Germinal center (tissue), 1 donor: Measurements from ENCODE around the gene TMEM165.
"Not testable (repeated sequence)": the region's sequence is repeated elsewhere in the genome, so short reads cannot be mapped to it uniquely, and the experiment has no call there.

Experiments
- DNase-seq: peaks from one replicate; pipeline ENCODE4 v3.0.0; 2012; ENCODE audit warnings: mixed read lengths, low spot score

The TMEM165 gene, protein sequence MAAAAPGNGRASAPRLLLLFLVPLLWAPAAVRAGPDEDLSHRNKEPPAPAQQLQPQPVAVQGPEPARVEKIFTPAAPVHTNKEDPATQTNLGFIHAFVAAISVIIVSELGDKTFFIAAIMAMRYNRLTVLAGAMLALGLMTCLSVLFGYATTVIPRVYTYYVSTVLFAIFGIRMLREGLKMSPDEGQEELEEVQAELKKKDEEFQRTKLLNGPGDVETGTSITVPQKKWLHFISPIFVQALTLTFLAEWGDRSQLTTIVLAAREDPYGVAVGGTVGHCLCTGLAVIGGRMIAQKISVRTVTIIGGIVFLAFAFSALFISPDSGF

DNA sequence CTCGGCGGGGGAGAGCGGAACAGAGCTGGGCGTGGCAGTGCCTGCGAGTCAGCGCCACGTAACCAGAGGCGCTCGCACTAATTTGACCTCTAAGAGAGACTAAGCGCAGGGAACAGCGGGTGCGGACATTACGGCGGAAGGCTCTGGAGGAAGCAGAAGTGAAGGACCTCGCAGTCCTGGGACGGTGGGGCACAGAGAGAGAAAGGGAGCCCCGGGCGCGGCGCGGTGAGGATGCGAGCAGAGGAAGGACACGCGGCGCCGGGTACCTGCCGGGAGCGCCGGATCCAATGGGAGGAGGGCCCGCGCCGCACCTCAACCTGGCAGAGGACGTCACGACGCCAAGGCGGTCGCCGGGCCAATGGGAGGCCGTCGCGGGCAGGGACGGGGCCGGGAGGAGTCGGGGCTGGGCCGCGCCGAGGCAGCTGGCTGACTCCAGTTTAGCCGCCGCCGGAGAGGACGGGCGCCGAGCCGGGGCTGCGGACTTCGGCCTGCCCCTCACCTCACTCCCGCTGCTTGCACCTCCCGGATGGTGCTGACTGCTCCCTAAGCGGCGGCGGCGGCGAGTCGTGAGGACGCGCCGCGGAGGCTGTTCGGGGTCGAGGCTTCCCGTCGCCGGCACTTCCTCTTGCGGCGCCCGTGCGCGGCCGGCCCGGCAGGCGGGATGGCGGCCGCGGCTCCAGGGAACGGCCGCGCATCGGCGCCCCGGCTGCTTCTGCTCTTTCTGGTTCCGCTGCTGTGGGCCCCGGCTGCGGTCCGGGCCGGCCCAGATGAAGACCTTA lies at the start of gene TMEM165:
Gene TMEM165 (plus strand): TSS at position 429 of the 779 bp plus-strand sequence. CDS start 233 bp downstream, at position 662.
- peak; percentile 93 for DNase-seq

DNA sequence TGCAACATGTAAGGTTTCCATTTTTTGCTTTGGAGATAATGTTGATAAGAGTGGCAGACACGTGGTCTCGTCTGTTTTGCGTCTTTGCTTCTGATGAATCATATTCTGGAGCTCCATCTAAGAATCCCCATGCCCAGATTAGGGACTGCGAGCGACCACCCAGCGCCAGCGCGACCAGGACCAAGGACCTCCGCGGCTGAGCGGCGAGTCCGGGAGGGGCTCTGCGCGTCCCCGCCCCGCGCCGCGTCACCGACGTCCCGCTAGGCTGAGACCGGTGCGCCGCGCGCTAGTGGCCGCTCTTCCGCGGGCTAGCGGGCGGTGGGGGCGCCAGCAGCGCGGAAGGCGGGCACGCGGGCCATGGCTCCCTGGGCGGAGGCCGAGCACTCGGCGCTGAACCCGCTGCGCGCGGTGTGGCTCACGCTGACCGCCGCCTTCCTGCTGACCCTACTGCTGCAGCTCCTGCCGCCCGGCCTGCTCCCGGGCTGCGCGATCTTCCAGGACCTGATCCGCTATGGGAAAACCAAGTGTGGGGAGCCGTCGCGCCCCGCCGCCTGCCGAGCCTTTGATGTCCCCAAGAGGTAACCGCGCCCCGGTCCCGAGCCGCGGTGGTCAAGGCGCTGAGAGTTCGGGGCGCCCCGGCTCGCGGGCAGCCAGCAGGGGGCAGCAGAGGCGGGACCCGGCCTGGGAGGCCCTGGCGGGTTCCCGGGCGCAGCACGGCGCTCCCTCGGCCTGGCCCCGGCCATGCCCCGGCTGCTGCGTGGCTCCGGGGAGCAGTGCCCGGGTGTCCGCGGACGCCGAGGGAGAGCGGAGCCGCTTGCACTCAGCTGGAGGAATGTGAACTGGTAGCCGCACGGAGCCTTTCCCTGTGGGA lies 49.5 kb upstream of the TMEM165 start, which contains the start of gene SRD5A3:
Gene SRD5A3 (plus strand): TSS at position 263 of the 871 bp plus-strand sequence. CDS start 95 bp downstream, at position 358.
- DNase-seq: peak; percentile 88

DNA sequence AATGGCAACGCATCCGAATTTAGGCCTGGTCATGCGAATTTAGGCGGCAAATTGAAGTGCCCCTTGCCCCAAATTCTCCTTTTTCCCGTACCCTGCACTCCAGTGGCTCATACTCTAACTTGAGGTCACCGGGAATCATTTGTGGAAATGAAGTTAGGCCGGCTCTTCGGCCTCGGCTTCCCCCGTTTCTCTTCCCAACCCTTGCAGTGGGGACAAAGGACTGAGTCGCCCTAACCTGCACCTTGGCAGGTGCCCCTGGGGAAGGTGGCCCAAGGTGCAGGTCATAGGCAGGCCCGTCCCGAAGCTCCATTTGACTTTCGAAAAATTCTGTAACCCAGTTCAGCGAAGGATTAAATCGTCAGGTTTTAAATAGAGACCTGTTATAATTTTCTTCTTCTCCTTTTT lies 48.9 kb upstream of the TMEM165 start:
- DNase-seq: no peak

DNA sequence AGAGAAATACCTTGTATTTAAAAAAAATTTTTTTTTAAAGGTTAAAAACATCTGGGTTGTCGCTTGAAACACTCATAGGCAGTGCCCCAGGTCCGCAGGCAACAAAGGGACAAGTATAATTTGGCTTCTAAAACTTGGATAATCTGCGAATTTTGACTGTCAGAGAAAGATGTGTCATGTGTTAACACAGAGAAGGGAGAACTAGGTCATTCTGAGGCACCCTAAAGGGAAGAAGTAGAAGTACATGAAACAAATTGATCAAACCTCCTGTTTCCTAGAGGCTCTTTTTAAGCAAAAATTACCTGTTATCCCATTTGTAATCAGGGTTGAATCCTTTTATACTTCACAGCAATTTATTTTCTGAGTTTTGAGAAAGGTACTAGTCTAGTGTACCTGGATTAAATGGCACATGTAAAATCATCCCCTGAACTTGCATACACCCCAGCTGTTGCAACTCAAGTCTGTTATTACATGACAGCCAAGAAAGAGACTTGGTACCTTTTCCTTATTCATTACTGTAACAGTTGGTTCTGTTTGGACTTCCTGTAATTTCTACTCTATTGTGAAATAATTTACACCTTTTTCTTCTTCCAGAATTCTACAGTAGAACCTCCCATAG lies 48.0 kb upstream of the TMEM165 start:
- no peak for DNase-seq

DNA sequence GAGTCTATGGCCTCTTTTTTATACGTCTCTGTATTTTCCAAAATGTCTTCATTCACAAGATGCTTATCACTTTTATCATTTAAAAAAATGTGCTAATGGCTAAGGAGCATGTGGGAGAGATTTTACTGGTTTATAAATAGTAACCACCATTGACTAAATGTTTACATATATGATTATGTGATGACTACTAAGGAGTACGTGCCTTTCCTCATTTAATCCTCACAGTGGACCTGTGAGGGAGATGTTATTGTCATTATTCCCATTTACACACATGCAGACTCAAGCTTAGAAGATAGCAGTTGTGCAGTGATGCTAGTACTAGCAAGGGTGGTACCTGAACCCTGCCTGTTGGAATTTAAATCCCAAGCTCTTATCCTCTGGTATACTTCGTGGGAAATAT lies 47.3 kb upstream of the TMEM165 start:
- DNase-seq: no peak

DNA sequence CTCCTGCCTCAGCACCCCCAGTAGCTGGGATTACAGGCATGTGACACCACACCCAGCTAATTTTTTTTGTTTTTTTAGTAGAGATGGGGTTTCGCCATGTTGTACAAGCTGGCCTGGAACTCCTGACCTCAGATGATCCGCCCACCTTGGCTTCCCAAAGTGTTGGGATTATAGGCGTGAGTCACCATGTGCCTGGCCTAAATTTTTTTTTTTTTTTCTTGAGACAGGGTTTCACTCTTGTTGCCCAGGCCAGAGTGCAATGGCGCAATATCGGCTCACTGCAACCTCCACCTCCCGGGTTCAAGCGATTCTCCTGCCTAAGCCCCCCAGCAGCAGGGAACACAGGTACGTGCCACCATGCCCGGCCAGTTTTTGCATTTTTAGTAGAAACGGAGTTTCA lies 44.9 kb upstream of the TMEM165 start:
- not testable (repeated sequence) for DNase-seq

DNA sequence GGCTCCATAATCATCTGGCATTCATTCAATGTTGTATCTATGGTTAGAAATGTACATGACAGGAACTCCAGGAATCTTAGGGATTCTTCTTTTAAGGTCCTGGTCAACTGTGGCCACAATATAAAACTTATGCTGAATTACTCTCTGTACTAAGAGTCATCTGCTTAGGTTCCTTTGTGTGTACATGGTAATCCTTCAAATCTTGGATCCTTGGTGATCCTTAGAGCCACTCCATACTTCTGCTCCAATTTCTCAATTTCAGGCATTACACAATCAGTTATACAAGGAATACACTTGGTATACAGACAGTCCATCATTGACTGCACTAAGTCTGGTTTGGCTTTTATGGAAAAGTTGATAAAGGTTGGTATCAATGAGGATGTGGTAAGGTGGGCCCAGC lies 43.9 kb upstream of the TMEM165 start:
- no peak for DNase-seq

DNA sequence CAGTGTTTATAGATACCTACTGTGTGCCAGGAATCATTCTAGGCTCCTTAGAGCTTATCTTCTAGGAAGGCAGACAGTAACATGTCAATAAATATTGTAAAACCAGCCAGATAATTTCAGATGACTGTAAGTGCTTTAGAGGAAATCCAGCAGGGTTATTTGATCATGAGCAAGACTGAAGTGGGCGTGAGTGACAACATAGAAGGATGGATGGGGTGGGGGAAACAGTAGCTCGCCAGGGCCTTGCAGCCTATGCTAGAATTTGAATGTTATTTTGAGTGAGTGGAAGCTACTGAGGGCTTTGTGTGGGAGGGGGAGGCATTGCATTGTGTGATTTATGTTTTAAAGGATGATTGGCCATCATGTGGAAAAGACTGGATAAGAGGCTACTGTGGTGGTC lies 43.0 kb upstream of the TMEM165 start:
- DNase-seq: no peak

DNA sequence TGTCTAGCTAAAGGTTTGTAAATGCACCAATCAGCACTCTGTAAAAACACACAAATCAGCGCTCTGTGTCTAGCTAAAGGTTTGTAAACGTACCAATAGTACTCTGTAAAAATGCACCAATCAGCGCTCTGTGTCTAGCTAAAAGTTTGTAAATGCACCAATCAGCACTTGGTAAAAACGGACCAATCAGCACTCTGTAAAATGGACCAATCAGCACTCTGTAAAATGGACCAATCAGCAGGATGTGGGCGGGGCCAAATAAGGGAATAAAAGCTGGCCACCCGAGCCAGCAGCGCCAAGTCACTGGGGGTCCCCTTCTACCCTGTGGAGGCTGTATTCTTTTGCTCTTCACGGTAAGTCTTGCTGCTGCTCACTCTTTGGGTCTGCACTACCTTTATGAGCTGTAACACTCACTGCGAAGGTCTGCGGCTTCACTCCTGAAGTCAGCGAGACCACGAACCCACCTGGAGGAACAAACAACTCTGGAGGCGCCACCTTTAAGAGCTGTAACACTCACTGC lies 42.5 kb upstream of the TMEM165 start:
- not testable (repeated sequence) for DNase-seq

DNA sequence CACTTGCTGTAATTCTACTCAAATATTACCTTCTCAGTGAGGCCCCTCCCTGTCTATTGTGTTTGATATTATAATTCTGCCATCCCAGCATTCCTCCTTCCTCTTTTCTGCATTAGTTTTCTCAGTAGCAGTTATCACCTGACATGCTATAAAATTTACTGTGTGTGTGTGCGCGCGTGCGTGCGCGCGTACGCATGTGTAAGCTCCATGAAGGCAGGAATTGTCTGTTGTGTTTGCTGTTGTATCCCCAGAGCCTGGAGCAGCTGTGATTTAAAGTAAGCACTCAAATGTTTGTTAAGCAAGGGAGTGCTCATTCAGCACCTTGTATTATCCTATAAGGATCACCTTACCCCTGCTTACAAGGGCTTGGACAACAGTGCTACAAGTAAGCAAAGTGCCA lies 41.1 kb upstream of the TMEM165 start:
- DNase-seq: no peak

DNA sequence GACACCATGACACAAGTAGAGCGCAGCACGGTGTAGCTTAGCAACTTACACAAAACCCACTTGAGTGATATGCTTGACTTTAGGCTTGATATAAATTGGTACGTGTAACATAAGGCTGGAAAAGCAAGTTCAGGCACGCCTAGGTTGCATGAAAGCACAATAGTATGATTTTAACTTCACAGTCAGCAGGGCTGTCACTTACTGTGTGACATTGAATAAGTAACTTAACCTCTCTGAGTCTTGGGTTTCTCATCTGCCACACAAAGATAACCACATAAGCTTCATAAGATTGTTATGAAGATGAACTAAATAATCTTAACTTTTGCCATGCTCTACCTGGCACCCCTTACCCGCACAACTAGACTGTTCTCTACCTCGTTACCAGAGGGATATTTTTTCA lies 40.2 kb upstream of the TMEM165 start:
- DNase-seq: no peak

DNA sequence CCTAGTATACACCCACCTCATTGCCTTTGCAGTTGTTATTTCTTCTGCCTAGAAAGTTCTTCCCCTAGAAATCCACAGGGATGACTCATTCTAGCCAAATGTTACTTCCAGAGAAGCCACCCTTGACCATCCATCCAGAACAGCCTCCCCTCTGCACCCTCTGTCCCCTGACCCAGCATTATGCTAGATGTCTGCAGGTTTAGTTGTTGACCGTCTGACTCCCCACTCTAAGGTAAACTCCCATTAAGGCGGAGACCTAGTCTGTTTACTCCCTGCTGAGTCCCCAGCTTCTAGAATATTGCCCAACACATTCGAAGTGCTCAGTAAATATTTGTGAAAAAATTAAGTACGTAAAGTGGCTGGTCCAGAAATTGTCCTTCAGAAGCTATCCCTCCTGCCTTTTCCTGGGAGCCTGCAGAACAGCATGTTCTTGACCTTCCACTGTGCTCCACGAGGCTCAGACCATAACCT lies 38.7 kb upstream of the TMEM165 start:
- DNase-seq: no peak

DNA sequence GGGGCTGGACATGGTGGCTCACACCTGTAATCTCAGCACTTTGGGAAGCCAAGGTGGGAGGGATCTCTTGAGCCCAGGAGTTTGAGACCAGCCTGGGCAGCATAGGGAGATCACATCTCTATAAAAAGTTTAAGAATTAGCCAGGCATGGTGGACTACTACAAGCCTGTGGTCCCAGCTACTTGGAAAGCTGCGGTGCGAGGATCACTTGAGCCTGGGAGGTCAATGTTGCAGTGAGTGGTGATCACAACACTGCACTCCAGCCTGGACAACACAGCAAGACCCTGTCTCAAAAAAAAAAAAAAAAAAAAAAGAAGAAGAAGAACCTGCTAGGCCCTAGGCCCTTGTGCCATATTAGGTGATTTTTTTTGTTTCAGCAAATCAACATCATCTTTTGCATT lies 37.5 kb upstream of the TMEM165 start:
- DNase-seq: no peak

DNA sequence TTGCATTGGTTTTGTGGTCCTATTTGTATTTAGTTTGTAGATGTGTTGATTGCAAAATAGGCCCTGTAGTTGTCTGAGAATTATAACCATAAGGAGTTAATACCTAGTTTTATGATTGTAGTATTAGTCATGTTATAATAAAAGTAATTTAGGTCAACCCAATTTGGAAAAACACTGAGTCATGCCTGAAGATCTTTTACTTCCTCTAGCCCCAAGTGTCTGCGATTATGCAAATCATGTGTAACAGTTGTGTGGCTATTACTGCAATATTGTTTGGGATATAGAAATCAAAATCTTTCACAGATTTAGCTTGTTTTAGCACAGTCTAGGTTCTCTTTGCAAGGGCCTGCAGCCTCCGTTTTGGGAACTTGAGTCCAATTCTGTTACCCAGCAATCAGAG lies 37.1 kb upstream of the TMEM165 start:
- DNase-seq: peak; percentile 49

DNA sequence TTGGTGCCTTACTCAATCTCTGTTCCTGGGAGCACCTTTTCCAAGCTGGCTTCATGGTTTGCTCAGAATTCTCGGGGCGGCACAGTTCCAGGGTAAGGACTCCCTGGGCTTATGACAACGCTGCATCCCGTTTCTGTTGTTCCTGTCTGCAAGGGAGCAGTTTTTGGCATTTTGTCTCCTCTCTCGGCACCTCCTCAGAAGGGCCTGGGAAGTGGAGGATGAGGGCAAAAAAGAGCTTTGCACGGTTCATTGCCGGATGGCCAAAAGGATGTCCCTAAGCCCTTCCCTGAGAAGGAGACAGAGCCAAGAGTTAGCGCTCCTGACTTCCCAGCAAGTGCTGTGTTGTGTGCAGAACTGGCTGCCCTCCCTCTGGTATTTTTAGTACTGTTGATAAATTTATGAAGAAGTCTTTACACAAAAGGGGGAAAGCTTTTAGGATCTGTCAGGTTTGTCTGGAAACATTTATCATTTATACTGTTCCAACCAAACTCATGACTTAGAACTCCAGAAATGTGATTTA lies 36.3 kb upstream of the TMEM165 start:
- no peak for DNase-seq

DNA sequence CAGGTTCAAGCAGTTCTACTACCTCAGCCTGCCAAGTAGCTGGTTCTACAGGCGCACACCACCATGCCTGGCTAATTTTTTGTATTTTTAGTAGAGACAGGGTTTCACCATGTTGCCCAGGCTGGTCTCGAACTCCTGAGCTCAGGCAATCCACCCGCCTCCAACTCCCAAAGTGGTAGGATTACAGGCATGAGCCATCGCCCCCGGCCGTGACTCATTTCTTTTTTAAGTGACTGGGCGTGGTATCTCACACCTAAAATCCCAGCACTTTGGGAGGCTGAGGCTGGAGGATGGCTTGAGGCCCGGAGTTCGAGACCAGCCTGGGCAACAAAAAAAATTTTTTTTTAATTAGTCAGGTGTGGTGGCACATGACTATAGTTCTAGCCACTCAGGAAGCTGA lies 32.8 kb upstream of the TMEM165 start:
- DNase-seq: not testable (repeated sequence)

DNA sequence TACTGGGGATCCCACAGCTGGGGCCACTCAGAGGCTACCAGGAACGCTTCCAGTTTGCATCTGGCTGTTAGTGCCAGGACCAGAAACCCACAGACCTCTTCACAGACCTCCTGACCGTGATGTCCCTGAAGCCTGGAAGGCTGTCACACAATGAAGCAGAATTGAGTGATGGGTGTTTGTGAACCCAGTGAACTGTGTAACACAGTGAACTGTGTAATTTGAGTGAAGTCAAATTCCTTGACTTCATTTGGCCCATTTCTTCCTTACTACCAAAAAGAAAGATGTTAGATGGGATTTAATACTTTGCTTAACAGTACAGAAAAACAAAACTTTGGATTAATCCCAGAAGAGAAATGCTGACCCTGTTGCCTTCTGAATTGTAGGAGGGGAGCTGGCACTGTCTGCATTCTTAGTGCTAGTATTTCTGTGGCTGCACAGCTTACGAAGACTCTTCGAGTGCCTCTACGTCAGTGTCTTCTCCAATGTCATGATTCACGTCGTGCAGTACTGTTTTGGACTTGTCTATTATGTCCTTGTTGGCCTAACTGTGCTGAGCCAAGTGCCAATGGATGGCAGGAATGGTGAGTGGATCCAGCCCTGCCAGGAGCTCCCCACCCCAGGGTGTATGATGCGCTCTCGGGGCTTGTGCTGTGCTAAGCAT lies 31.9 kb upstream of the TMEM165 start:
- no peak for DNase-seq

DNA sequence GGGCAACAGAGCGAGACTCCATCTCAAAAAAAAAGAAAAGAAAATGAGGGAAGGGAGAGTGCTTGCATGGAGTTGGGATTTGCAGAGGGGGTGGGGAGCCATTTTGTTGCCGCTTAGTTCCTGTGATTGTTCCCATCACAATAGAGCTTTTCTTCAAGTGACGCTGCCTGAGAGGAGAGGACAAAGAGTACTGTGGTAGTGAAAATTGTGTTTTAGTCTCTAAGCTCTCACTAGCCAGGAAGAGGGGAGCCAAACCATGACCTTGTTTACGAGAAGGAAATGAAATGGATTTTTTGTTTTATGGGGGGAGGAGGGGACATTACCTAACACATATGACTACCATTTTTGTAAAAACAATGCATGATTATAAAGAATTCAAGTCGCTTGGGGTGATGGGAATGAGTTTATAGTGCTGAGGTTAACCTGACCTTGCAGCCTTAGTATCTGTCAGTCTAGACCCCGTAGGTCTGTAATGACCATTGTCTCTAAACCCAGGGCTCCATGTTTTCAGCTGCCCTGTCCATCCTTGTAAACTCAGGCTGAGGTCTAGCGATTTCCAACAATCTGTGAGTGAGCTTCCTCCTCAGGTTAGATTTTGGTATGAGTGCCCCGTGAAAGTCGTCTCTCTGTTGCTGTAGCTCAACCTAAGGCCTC lies 30.9 kb upstream of the TMEM165 start:
- DNase-seq: no peak

DNA sequence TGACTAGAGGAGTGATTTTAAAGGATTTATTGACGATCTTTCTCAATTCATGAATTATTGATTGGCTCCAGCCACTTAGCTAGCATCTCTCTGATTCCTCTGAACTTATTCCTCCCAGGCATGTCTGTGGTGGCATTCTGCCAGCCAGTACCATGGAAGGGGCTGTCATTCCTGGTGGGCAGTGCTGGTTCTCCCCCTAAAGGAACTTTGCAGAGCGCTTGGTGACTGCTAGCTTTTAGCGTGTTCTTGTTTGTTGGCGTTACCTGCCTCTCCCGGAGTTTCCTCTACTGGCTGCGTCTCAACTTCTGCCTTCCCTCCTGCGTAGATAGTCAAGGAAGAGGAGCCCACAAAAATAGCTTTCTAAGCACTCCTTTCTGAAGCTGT lies 30.4 kb upstream of the TMEM165 start:
- DNase-seq: no peak

DNA sequence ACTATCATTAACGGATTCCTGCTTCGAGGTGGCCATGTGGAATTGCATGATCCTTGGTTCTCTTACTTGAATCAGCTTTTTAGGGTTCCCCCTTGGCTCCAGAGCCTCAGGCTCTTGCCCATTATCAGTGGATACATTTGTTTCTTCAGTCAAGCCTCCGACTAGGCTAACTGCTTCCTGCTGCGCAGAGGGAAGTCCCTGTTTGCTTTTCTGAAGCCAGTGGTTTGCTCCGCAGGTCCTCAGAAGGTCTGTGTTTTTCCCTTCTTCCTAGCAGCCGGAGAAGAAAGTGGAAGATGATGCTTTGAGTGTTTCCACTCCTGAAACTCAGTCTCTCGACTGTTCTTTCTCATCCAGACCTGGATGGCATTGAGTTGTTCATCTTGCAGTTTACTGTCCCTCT lies 29.1 kb upstream of the TMEM165 start:
- DNase-seq: no peak
